HG02852 (cell line): Measurements from ENCODE around the gene DMD.
"Not testable (repeated sequence)": the region's sequence is repeated elsewhere in the genome, so short reads cannot be mapped to it uniquely, and the experiment has no call there.

ENCODE experiments used
- ATAC-seq: cut with Tn5 transposase; IDR thresholded peaks from one replicate; pipeline ENCODE4 v1.9.1; 2021; ENCODE audit warnings: mild to moderate bottlenecking, moderate library complexity; ENCODE audit not compliant: unreplicated experiment

DMD gene

GRCh38 chrX:31470753-31471152 is 1740.6 kb downstream of the DMD start:
- ATAC-seq: not testable (repeated sequence)

- ATAC-seq: no peak
These were observed 1746.9 kb downstream of the DMD start for GRCh38 chrX:31464306-31464915.

- ATAC-seq: no peak
These were observed 1750.1 kb downstream of the DMD start for GRCh38 chrX:31461266-31461665.

- no peak for ATAC-seq
These were observed 1752.0 kb downstream of the DMD start for GRCh38 chrX:31459361-31459760.

- no peak for ATAC-seq
These were observed 1761.4 kb downstream of the DMD start for GRCh38 chrX:31449965-31450364.

DNA sequence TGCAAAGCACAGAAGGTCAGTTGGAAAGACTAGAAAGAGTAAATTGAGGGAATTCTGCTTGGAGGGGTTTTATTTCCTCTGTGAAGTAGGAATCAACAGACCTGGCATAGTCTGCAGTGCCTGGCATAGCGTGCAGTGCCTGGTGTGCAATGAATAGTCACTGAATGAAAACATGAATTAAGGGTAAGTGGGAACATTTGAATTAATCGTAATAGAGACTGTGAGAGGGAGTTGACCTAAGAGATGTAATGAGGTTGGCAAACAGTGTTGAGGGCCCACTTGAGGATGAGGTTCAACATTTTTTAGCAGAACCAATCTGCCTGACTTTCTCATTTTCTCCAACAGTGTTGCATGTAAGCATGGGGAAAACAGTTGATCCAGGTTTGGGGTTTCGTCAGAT is 1762.3 kb downstream of the DMD start:
- no peak for ATAC-seq

- no peak for ATAC-seq
These were observed 1765.8 kb downstream of the DMD start for GRCh38 chrX:31445542-31445941.

DNA sequence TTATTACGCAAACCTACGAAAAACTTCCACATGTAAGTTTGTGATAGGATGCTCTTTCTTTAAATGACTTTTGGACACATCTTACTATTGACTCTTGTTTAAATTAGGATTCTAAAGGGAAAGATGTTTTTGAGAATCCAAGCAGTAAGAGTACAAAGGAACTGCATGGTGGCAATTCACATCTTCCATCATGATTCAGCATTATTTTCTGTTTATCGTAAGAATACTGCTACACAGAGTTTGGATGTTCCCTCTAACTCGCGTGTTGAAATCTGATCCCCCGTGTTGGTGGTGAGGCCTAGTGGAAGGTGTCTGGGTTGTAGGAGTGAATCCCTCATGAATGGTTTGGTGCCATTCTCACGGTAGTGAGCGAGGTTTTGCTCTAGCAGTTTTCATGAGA is 1767.7 kb downstream of the DMD start:
- ATAC-seq: no peak

- no peak for ATAC-seq
These were observed 1770.8 kb downstream of the DMD start for GRCh38 chrX:31440546-31440945.

GRCh38 chrX:31436424-31436823 is 1774.9 kb downstream of the DMD start:
- ATAC-seq: no peak

DNA sequence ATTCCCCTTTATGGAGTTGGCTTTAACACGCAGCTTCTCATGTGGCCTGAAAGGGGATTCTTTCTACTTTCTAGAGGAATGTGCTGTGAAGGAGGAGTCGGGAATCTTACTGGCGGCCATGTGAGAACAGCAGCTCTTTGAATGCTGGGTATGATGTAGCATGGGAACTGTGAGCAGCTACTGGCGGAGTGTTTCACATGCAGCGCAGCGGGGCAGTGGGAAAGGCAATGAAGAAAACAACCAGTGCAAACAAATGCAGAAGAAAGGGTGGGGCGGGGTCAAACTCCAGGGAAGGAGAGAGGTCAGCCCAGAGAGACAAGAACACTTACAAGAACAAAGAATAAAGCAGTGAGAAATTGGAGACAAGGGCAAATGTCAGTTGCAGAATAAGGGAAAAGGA is 1775.8 kb downstream of the DMD start:
- no peak for ATAC-seq

DNA sequence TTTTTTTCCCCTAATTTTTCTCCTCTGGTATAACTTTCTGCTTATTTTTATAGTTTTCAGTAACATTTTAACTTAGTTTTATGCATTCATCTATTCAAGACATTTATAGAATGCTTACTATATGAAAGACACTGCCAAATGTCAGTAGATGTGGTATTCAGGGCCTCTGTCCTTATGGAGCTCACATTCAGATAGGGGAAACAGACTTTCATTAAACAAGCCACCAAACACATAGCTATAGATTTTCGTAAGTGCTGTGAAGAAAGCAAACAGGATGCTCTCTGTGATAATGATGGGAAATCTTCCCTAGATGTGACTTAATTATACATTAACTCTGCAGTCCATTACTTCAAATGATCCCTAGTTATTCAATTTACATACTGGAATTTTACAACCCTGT is 1777.5 kb downstream of the DMD start:
- ATAC-seq: no peak

- no peak for ATAC-seq
These were observed 1781.4 kb downstream of the DMD start for GRCh38 chrX:31429915-31430314.

DNA sequence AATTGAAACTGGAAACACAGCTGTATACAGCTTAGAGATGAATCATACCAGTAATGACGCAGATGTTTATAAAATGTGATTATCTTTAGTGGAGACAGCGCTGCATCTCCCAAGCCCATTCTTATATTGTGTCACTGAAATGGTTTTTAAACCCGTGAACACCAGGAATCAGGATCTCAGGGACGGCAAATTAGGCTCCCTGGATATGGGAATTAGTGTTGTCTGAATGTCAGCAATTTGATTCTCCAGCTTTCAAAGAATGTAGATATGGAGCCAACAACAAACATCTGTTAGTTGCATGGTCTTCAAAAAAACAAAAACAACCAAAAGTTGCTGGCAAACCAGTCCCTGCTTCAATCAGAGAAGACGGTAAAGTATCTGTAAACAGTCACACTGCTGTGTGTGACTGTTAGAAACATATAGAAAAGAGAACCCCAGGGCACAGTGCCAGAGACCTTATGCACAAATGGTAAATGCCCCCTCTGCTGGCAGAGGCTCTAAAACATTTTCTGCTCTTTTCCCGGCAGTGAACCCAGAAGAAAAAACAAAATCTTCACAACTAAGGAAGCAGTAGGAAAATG is 1787.7 kb downstream of the DMD start:
- no peak for ATAC-seq

- no peak for ATAC-seq
These were observed 1789.9 kb downstream of the DMD start for GRCh38 chrX:31421441-31421840.

GRCh38 chrX:31420711-31421151 is 1790.6 kb downstream of the DMD start:
- ATAC-seq: no peak

DNA sequence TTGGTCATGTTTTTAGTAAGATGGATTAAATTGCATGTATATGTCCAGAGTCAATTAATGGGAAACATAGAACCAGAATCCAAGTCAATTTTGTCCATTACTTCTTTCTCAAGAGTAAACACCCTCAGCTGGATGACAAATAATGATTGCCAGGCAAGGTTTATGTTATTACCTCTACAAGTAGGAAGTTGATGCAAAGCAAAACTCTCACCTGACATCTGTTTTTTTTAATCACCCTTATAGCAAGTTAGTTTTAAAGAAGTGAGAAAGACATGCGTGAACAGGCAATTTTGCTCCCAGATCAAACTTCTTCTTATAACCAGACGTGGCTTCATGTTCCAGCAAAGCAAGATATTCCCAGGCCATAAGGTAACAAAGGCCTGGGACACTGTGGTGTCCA is 1791.0 kb downstream of the DMD start:
- no peak for ATAC-seq

DNA sequence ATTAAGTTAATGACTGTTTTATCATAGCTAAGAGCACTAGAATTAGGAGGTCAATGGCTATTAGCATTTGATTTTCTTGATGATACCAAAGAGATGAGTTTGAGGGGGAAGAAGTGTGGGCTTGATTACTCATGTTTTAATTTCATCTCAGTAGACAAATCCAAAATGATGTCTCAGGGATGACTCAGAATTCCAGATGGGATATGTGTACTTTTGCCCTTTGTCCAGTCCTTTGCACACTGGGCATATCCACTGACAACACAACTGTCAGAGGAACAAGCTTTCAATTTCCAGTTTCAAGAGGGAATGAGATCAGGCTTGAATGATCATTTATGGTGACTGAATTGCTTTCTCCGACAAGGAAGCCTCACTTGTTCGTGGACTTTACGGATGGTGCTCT is 1814.2 kb downstream of the DMD start:
- no peak for ATAC-seq

- no peak for ATAC-seq
These were observed 1818.8 kb downstream of the DMD start for GRCh38 chrX:31392513-31392912.

GRCh38 chrX:31388946-31389345 is 1822.4 kb downstream of the DMD start:
- ATAC-seq: no peak

GRCh38 chrX:31384471-31384870 is 1826.9 kb downstream of the DMD start:
- no peak for ATAC-seq

DNA sequence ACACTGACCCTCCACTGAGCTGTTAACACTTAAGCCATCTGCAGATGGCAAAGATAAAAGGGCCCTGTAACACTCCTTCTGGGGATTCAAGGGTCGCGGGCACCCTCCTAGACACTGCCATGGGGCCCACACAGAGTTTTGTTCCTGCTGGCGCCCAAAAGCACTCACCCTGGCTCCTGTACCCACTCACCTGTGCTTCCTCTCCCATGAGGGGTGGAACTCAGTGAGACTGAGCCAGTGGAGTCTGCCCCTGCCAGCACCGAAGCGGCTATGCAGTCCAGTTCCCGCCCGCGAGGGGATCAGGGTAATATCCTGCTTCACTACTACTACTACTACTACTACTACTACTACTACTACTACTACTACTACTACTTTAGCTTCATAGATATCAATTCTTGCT is 1827.4 kb downstream of the DMD start:
- ATAC-seq: no peak

DNA sequence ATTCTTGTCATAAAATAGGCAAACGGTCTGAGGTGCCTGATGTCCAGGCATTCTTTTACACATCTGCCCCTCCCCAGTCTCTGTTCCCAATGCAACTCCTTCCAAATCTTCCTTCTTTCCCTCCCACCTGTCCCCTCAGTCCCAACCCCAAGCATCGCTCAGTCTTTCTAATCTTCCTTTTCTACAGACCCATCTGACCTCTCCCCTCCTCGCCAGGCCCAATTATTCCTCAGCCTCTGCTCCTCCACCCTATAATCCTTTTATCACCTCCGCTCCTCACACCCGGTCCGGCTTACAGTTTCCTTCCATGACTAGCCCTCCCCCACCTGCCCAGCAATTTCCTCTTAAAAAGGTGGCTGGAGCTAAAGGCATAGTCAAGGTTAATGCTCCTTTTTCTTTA is 1832.4 kb downstream of the DMD start:
- ATAC-seq: not testable (repeated sequence)
